ENCODE data around the gene CRYGD. TPM values are rescaled to one million over a fixed set of nuclear protein-coding genes. Genes with fewer than 3 reads are reported as not detected.

The CRYGD gene
- total RNA-seq, 1 donor from 2014 or later = not detected

GRCh38 chr2:208092093-208092832, 32.1 kb downstream of the CRYGD start:
- Histone ChIP-seq H3K36me3 (no peaks in the 10 kb centered on the region), H3K79me2 (ENCODE audit: low read depth) (no peaks in the 10 kb centered on the region), H4K20me1 (ENCODE audit: low read depth) (no peaks in the 10 kb centered on the region), H3K9me3 (ENCODE audit: low read depth) (no peaks in the 10 kb centered on the region), H3F3A (ENCODE audit: low read depth) (no peaks in the 10 kb centered on the region), H3K9ac (no peak overlapping the region), H2AFZ (replicated peaks) (no peak overlapping the region), H3K27me3 (no peaks in the 10 kb centered on the region), H3K27ac (no peak overlapping the region), H3K4me2 (no peak overlapping the region), H3K4me3 (no peak overlapping the region), H3K4me1 (no peaks in the 10 kb centered on the region)
- H3K36me3 Mint-ChIP-seq = no peaks in the 10 kb centered on the region
- peaks cover 2% of the 10 kb centered on the region for H3K9me3 Mint-ChIP-seq
- no peak overlapping the region for H3K4me3 Mint-ChIP-seq
- no peak for DNase-seq (ENCODE audit: low spot score)
- no peaks in the 10 kb centered on the region for H3K4me1 Mint-ChIP-seq
- TF ChIP-seq EZH2phosphoT487 (IDR thresholded peaks at IDR 0.05) (no peak), CTCF (IDR thresholded peaks at IDR 0.05) (no peak), EZH2 (IDR thresholded peaks at IDR 0.05) (no peak)
- peaks cover under 1% of the 10 kb centered on the region for H3K27me3 Mint-ChIP-seq (ENCODE audit: insufficient read depth, low read depth)
- no peak overlapping the region for H3K27ac Mint-ChIP-seq

GRCh38 chr2:208090420-208090819, 33.9 kb downstream of the CRYGD start:
- Mint-ChIP-seq H3K27me3 (ENCODE audit: insufficient read depth, low read depth) (no peaks in the 10 kb centered on the region), H3K27ac (no peak overlapping the region), H3K9me3 (peaks cover 2% of the 10 kb centered on the region), H3K4me1 (no peaks in the 10 kb centered on the region), H3K36me3 (no peaks in the 10 kb centered on the region), H3K4me3 (no peak overlapping the region)
- H3K9ac ChIP-seq = no peak overlapping the region
- H3K4me1 ChIP-seq = no peaks in the 10 kb centered on the region
- TF ChIP-seq EZH2phosphoT487 (IDR thresholded peaks at IDR 0.05) (no peak), EZH2 (IDR thresholded peaks at IDR 0.05) (no peak), CTCF (IDR thresholded peaks at IDR 0.05) (no peak)
- no peak overlapping the region for H2AFZ ChIP-seq (replicated peaks)
- H4K20me1 ChIP-seq (ENCODE audit: low read depth) = no peaks in the 10 kb centered on the region
- no peak overlapping the region for H3K4me2 ChIP-seq
- no peak overlapping the region for H3K27ac ChIP-seq
- DNase-seq (ENCODE audit: low spot score) = no peak
- no peaks in the 10 kb centered on the region for H3F3A ChIP-seq (ENCODE audit: low read depth)
- no peak overlapping the region for H3K4me3 ChIP-seq
- no peaks in the 10 kb centered on the region for H3K27me3 ChIP-seq
- H3K79me2 ChIP-seq (ENCODE audit: low read depth) = no peaks in the 10 kb centered on the region
- H3K9me3 ChIP-seq (ENCODE audit: low read depth) = no peaks in the 10 kb centered on the region
- H3K36me3 ChIP-seq = no peaks in the 10 kb centered on the region

GRCh38 chr2:208086029-208086428, 38.3 kb downstream of the CRYGD start:
- Mint-ChIP-seq H3K4me1 (no peaks in the 10 kb centered on the region), H3K4me3 (no peak overlapping the region), H3K9me3 (peaks cover 8% of the 10 kb centered on the region), H3K27me3 (ENCODE audit: insufficient read depth, low read depth) (no peaks in the 10 kb centered on the region), H3K36me3 (no peaks in the 10 kb centered on the region), H3K27ac (no peak overlapping the region)
- no peaks in the 10 kb centered on the region for H3F3A ChIP-seq (ENCODE audit: low read depth)
- no peak overlapping the region for H2AFZ ChIP-seq (replicated peaks)
- H3K27ac ChIP-seq = no peak overlapping the region
- H4K20me1 ChIP-seq (ENCODE audit: low read depth) = no peaks in the 10 kb centered on the region
- H3K79me2 ChIP-seq (ENCODE audit: low read depth) = no peaks in the 10 kb centered on the region
- no peak for DNase-seq (ENCODE audit: low spot score)
- H3K4me2 ChIP-seq = no peak overlapping the region
- H3K36me3 ChIP-seq = no peaks in the 10 kb centered on the region
- no peaks in the 10 kb centered on the region for H3K9me3 ChIP-seq (ENCODE audit: low read depth)
- H3K4me3 ChIP-seq = no peak overlapping the region
- no peaks in the 10 kb centered on the region for H3K27me3 ChIP-seq
- H3K9ac ChIP-seq = no peak overlapping the region
- no peaks in the 10 kb centered on the region for H3K4me1 ChIP-seq
- TF ChIP-seq EZH2phosphoT487 (IDR thresholded peaks at IDR 0.05) = no peak
- no peak for TF ChIP-seq CTCF (IDR thresholded peaks at IDR 0.05)
- no peak for TF ChIP-seq EZH2 (IDR thresholded peaks at IDR 0.05)

Measured in neural progenitor cell (in vitro differentiated cells).